Skeletal muscle tissue (tissue), 4 donors: Measurements from ENCODE around the gene PTPRO. TPM values are rescaled to one million over a fixed set of nuclear protein-coding genes. Genes with fewer than 3 reads are reported as not detected.

Experiments used
- H3K27ac ChIP-seq: one replicate; pipeline ENCODE4 v1.7.0; 2013; ENCODE audit warnings: mild to moderate bottlenecking, low read depth, low read length, inconsistent platforms
- H3K27me3 ChIP-seq, 3 donors: one replicate each; pipeline ENCODE4 v1.7.0; 2013; ENCODE audit warnings: low read length in 3 of 3; ENCODE audit not compliant: control insufficient read depth in 3 of 3, insufficient read depth in 3 of 3
- H3K36me3 ChIP-seq, 3 donors: one replicate each; pipeline ENCODE4 v1.7.0; 2013; ENCODE audit warnings: low read length in 3 of 3; ENCODE audit not compliant: control insufficient read depth in 3 of 3, insufficient read depth in 3 of 3
- H3K4me1 ChIP-seq, 3 donors: one replicate each; pipeline ENCODE4 v1.7.0; 2013; ENCODE audit warnings: low read length in 3 of 3, mild to moderate bottlenecking in 3 of 3; ENCODE audit not compliant: control insufficient read depth in 3 of 3, insufficient read depth in 3 of 3
- H3K4me3 ChIP-seq, 3 donors: one replicate each; pipeline ENCODE4 v1.7.0; 2013; ENCODE audit warnings: low read length in 3 of 3
- H3K9ac ChIP-seq, 3 donors: one replicate each; pipeline ENCODE4 v1.7.0; 2013; ENCODE audit warnings: low read length in 3 of 3, mild to moderate bottlenecking in 3 of 3, moderate library complexity in 2 of 3, low read depth in 1 of 3
- H3K9me3 ChIP-seq, 3 donors: one replicate each; pipeline ENCODE4 v1.7.0; 2013; ENCODE audit warnings: low read length in 3 of 3; ENCODE audit not compliant: control insufficient read depth in 3 of 3
- total RNA-seq: library from RNA; depleted of rRNA; stranded (reverse); fragments of >200 nt; gene quantifications from one replicate; pipeline ENCODE4 v1.2.3, GENCODE V29; 2014
- donor health status: Osteomylitis.

Gene PTPRO
- total RNA-seq, 1 donor from 2014 or later: 2.1 TPM

DNA sequence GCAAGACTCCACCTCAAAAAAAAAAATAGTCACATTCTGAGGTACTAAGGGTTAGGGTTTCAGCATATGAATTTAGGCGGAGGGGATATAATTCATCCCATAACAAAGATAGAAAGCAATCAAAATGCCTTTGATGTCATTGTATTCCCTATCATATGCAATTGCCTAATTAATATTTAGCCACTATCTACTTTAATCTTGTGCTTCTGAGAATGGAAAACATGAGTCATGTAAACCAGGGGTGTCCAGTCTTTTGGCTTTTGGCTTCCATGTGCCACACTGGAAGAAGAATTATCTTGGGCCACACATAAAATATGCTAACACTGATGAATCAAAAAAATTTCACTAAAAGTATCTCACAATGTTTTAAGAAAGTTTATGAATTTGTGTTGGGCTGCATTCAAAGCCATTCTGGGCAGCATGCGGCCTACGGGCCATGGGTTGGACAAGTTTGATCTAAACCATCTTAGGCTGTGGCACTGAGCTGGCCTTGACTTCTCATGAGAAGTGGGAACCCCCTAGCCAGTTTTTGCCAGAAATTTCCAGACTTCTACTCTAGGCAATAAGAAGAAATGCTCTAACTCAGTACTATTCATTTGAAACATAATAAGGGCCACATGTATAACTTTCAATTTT is 219.8 kb downstream of the PTPRO start:
- no peaks in the 10 kb centered on the region for H3K27me3 ChIP-seq
- no peak overlapping the region for H3K4me3 ChIP-seq
- no peak overlapping the region for H3K27ac ChIP-seq
- no peaks in the 10 kb centered on the region for H3K9me3 ChIP-seq
- H3K9ac ChIP-seq: no peak overlapping the region
- H3K4me1 ChIP-seq: no peaks in the 10 kb centered on the region
- H3K36me3 ChIP-seq: no peaks in the 10 kb centered on the region

- H3K4me1 ChIP-seq: no peaks in the 10 kb centered on the region
- no peak overlapping the region for H3K9ac ChIP-seq
- no peaks in the 10 kb centered on the region for H3K36me3 ChIP-seq
- no peaks in the 10 kb centered on the region for H3K9me3 ChIP-seq
- H3K4me3 ChIP-seq: no peak overlapping the region
- no peak overlapping the region for H3K27ac ChIP-seq
- no peaks in the 10 kb centered on the region for H3K27me3 ChIP-seq
Measured at GRCh38 chr12:15543347-15543746, 221.0 kb downstream of the PTPRO start.

DNA sequence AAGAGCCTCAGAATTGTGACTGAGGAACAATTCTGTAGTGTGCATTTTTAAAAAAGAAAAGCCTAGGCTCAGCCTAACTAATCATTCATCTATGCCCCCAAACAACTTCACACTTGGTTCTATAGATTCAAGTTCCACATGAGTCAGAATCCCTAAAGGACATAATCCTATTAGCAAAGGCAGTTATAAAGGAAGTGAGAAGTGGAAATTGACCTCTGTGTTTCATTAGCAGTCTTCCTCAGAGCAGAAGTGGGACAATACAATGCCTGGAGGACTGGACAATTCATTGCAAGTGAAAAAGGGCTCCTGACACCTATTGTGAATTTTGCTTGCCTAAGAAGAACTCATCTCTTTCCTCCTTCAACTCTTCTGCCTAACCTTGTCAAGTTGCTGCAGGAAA is 222.3 kb downstream of the PTPRO start:
- Histone ChIP-seq H3K9ac (no peak overlapping the region), H3K27ac (no peak overlapping the region), H3K36me3 (no peaks in the 10 kb centered on the region), H3K27me3 (no peaks in the 10 kb centered on the region), H3K4me3 (no peak overlapping the region), H3K4me1 (no peaks in the 10 kb centered on the region), H3K9me3 (no peaks in the 10 kb centered on the region)

DNA sequence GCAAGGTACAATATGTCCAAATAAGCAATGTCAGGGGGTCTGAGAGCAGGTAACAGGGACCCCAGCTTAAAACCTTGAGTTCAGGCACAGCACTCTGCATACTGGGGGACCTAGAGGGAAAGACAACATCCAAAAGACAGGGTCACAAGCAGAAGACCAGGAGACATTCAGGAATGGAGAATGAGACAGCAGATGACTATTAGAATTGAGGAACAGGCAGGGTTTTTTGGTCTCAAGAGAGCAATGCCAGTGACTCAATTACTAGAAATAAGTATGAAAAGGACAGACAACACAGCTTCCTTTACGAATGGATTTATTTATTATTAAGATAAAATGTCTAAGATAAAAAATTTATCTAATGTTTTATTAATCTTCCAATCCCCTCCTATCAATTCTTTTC is 223.0 kb downstream of the PTPRO start:
- Histone ChIP-seq H3K27ac (no peak overlapping the region), H3K36me3 (no peaks in the 10 kb centered on the region), H3K9me3 (no peaks in the 10 kb centered on the region), H3K4me3 (no peak overlapping the region), H3K27me3 (no peaks in the 10 kb centered on the region), H3K4me1 (no peaks in the 10 kb centered on the region), H3K9ac (no peak overlapping the region)

DNA sequence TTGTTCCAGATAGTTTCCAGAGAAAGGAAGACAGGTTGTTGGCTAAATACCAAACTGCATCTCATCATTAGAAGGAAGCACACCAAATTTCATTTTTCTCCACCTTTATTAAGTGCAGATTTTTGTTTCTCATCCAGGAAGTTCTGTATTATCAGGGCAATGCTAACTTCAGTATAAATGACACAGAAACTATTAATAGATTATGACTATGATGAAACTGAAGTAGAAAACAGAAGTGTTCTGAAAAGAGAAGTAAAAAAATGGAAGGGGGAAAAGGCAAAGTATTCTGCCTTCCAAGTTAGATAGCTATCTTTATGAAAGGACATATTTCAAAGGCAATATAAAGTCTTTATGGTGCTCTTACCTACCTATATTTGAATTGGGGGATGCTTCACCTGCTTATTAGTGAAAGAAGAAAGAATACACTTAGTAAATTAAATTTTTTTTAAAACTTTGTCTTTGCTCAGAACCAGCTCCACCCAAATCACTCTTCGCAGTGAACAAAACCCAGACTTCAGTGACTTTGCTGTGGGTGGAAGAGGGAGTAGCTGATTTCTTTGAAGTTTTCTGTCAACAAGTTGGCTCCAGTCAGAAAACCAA is 223.9 kb downstream of the PTPRO start:
- H3K9me3 ChIP-seq: no peaks in the 10 kb centered on the region
- H3K27me3 ChIP-seq: no peaks in the 10 kb centered on the region
- H3K27ac ChIP-seq: peak overlapping the region; percentile 59
- no peak overlapping the region for H3K4me3 ChIP-seq
- no peak overlapping the region for H3K9ac ChIP-seq
- no peaks in the 10 kb centered on the region for H3K36me3 ChIP-seq
- no peaks in the 10 kb centered on the region for H3K4me1 ChIP-seq

DNA sequence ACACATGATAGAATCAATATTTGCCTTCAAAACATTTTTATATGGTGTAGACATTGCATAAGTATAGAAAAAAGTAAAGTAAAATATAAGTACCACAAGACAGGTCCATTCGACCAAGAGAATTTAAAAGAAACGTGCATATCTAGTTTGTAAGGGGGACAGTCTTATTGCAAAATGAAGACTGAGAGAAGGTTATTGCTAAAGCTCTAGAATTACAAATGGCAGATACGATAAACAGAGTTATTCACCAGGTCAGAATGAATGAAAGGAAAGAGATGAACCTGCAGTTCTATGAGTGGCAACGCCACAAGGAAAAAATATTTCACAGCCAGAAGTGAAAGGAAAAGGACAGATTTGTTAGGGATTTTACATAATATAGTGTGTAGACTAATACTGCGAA is 224.8 kb downstream of the PTPRO start:
- H3K4me3 ChIP-seq: no peak overlapping the region
- no peaks in the 10 kb centered on the region for H3K27me3 ChIP-seq
- H3K36me3 ChIP-seq: no peaks in the 10 kb centered on the region
- no peak overlapping the region for H3K9ac ChIP-seq
- peak overlapping the region; percentile 59 for H3K27ac ChIP-seq
- H3K9me3 ChIP-seq: no peaks in the 10 kb centered on the region
- H3K4me1 ChIP-seq: no peaks in the 10 kb centered on the region

- Histone ChIP-seq H3K4me1 (no peaks in the 10 kb centered on the region), H3K9me3 (no peaks in the 10 kb centered on the region), H3K27me3 (no peaks in the 10 kb centered on the region), H3K4me3 (no peak overlapping the region), H3K36me3 (no peaks in the 10 kb centered on the region), H3K27ac (no peak overlapping the region), H3K9ac (no peak overlapping the region)
Measured at GRCh38 chr12:15547691-15548090, 225.4 kb downstream of the PTPRO start.

DNA sequence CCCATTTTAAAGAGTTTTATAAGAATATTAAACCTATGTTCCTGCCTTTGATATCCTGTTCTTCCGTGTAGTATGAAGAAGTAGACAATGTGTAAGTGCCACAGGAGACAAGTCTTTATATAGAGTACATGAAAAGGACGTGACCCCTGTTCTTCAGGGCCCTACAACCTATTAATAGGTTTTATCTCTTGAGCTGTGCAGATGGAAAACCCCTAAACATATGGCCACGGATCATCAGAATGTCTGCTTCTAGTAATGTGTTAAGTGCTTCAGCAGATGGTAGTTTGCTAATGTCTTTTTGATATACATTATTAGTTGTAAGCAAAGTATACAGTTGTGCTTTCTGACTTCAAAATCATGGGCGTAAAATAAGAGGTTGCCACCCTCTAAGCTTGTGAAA is 228.5 kb downstream of the PTPRO start:
- no peak overlapping the region for H3K27ac ChIP-seq
- no peak overlapping the region for H3K9ac ChIP-seq
- no peaks in the 10 kb centered on the region for H3K27me3 ChIP-seq
- no peaks in the 10 kb centered on the region for H3K4me1 ChIP-seq
- H3K4me3 ChIP-seq: no peak overlapping the region
- H3K36me3 ChIP-seq: no peaks in the 10 kb centered on the region
- no peaks in the 10 kb centered on the region for H3K9me3 ChIP-seq

DNA sequence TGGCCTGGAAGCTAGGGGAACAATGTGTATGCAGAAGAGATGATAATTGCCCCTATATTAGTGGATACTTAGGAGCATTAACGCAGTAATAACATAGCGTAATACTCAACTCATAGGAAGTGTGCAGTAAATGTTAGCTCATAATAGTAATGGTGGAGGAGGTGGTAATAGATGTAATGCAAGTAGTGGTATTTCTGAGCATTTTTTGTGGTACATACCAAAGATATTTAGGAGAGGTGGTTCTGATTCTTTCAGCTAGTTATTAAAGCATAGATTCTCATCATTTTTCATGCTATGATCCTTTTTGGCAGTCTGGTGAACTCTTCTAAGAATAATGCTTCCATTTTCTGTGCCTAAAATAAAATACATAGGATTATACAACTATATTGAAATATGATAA is 233.1 kb downstream of the PTPRO start:
- Histone ChIP-seq H3K9ac (no peak overlapping the region), H3K4me1 (no peaks in the 10 kb centered on the region), H3K27me3 (no peaks in the 10 kb centered on the region), H3K27ac (no peak overlapping the region), H3K36me3 (no peaks in the 10 kb centered on the region), H3K4me3 (no peak overlapping the region), H3K9me3 (no peaks in the 10 kb centered on the region)

DNA sequence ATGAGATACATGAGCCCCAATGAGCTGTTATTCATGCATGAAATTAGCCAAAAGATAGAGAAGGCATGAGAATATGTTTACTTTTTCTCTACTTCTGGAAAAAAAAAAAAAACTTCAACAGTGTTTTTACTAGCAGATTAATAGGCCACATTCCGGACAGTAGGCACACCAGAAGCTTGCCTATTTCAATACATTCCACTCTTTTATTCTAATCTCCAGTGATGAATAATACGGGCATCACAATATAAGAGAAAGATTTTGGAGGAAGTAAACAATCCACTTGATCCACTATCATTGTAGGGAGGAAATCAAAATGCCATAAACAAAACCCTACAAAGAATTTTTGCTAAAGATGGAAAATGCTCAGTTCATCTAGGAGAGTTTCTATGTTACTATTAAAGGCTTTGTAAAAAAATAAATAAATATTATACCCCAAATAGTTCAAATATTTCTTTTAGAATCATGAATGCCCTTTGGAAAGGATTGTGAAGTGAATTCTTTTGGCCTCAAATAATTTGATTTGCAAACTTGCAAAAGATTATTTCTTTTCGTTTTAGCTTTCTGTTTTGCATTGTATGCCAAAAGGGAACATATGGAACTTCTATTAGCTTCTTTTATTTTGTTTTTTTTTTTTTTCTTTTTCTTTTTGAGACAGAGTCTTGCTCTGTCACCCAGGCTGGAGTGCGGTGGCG is 234.2 kb downstream of the PTPRO start:
- no peaks in the 10 kb centered on the region for H3K36me3 ChIP-seq
- no peaks in the 10 kb centered on the region for H3K4me1 ChIP-seq
- H3K27ac ChIP-seq: no peak overlapping the region
- H3K9ac ChIP-seq: no peak overlapping the region
- no peak overlapping the region for H3K4me3 ChIP-seq
- no peaks in the 10 kb centered on the region for H3K27me3 ChIP-seq
- no peaks in the 10 kb centered on the region for H3K9me3 ChIP-seq
